ENCODE measurements around the gene MIER2.

The MIER2 gene

GRCh38 chr19:308471-309205, 36.0 kb downstream of the MIER2 start:
- no peak overlapping the region for H3K4me3 ChIP-seq (ENCODE audit: low read depth, low read length)
- no peaks in the 10 kb centered on the region for H3K9me3 ChIP-seq (ENCODE audit: control insufficient read depth, insufficient read depth, low read depth, low read length)
- ChIA-PET POLR2A (no interaction called here), CTCF (no interaction called here)
- H3K27ac ChIP-seq (ENCODE audit: extremely low read depth, low read depth, low read length) = no peak overlapping the region
- TF ChIP-seq OVOL3 (tag by site-specific recombination; IDR thresholded peaks at IDR 0.05) (no peak), GLIS1 (tag by site-specific recombination; IDR thresholded peaks at IDR 0.05) (no peak), ZFP69B (tag by site-specific recombination; IDR thresholded peaks at IDR 0.05) (no peak), ZNF138 (tag by site-specific recombination; IDR thresholded peaks at IDR 0.05; ENCODE audit: borderline replicate concordance) (no peak), ZNF398 (tag by site-specific recombination; IDR thresholded peaks at IDR 0.05) (no peak), ZNF48 (tag by site-specific recombination; IDR thresholded peaks at IDR 0.05) (no peak), ZNF302 (tag by site-specific recombination; IDR thresholded peaks at IDR 0.05; ENCODE audit: low read depth) (no peak), SETDB1 (IDR thresholded peaks at IDR 0.05; ENCODE audit: insufficient read length, low read length) (no peak), INSM2 (tag by site-specific recombination; IDR thresholded peaks at IDR 0.05) (no peak), ZBTB26 (tag by site-specific recombination; optimal IDR thresholded peaks at IDR 0.05) (no peak), ZNF146 (tag by site-specific recombination; IDR thresholded peaks at IDR 0.05) (no peak), ZNF548 (tag by site-specific recombination; IDR thresholded peaks at IDR 0.05) (no peak), ZNF837 (tag by site-specific recombination; IDR thresholded peaks at IDR 0.05) (no peak), ZNF571 (tag by site-specific recombination; IDR thresholded peaks at IDR 0.05) (no peak), ZNF558 (tag by site-specific recombination; IDR thresholded peaks at IDR 0.05) (no peak), ZNF174 (tag by site-specific recombination; IDR thresholded peaks at IDR 0.05) (no peak), KLF1 (tag by site-specific recombination; IDR thresholded peaks at IDR 0.05) (no peak), MEIS1 (CRISPR knock-in tag; IDR thresholded peaks at IDR 0.05; ENCODE audit: borderline replicate concordance) (no peak)
- H3K36me3 ChIP-seq (ENCODE audit: control insufficient read depth in 2 of 2, insufficient read depth in 1 of 2, low read length in 2 of 2) = peaks cover 0 to 77% of the 10 kb centered on the region in 2 experiments; a peak in 1 of 3 replicates
- no peaks in the 10 kb centered on the region for H3K4me1 ChIP-seq (ENCODE audit: control insufficient read depth, insufficient read depth, low read length)

GRCh38 chr19:307793-308420, 36.7 kb downstream of the MIER2 start:
- CTCF ChIA-PET = no interaction called here
- peaks cover 0 to 70% of the 10 kb centered on the region in 2 experiments; a peak in 1 of 3 replicates for H3K36me3 ChIP-seq (ENCODE audit: control insufficient read depth in 2 of 2, insufficient read depth in 1 of 2, low read length in 2 of 2)
- TF ChIP-seq KLF1 (tag by site-specific recombination; IDR thresholded peaks at IDR 0.05) = no peak
- TF ChIP-seq ZNF777 (tag by site-specific recombination; IDR thresholded peaks at IDR 0.05; ENCODE audit: borderline replicate concordance) = no peak
- TF ChIP-seq REST (tag by site-specific recombination; IDR thresholded peaks at IDR 0.05) = no peak
- no peak for TF ChIP-seq ZNF10 (tag by site-specific recombination; IDR thresholded peaks at IDR 0.05)
- TF ChIP-seq KLF10 (tag by site-specific recombination; IDR thresholded peaks at IDR 0.05) = no peak
- no peak for TF ChIP-seq INSM2 (tag by site-specific recombination; IDR thresholded peaks at IDR 0.05)
- TF ChIP-seq ZNF138 (tag by site-specific recombination; IDR thresholded peaks at IDR 0.05; ENCODE audit: borderline replicate concordance) = no peak

More at GRCh38 chr19:307793-308420, 36.7 kb downstream of the MIER2 start:
- no peaks in the 10 kb centered on the region for H3K4me1 ChIP-seq (ENCODE audit: control insufficient read depth, insufficient read depth, low read length)
- POLR2A ChIA-PET = no interaction called here
- H3K27ac ChIP-seq (ENCODE audit: extremely low read depth, low read depth, low read length) = no peak overlapping the region
- H3K4me3 ChIP-seq (ENCODE audit: low read depth, low read length) = no peak overlapping the region
- no peaks in the 10 kb centered on the region for H3K9me3 ChIP-seq (ENCODE audit: control insufficient read depth, insufficient read depth, low read depth, low read length)

All from HEK293 (cell line).